GM12878 (cell line): ENCODE measurements around the gene SCLY. TPM values are rescaled to one million over a fixed set of nuclear protein-coding genes. Genes with fewer than 3 reads are reported as not detected.

Experiments used
- ATAC-seq: fragments of 200-7000 bp; cut with Tn5 transposase; 3 replicates; pipeline ENCODE4 v1.9.1; 2020; ENCODE audit warnings: mild to moderate bottlenecking, moderate library complexity
- BruUV-seq: library from RNA; stranded (reverse); fragments of 400-500 nt; replicated peaks from 2 replicates; lab custom pipeline; 2021; lab: Mats Ljungman, UMichigan
- CTCF ChIA-PET: fragments of 300-600 bp; sonication (Branson Sonifier 250); formaldehyde crosslinking; extraction: SDS; loops from one replicate; lab custom pipeline; 2021; ENCODE audit warnings: inconsistent platforms; lab: Yijun Ruan, JAX
- POLR2A ChIA-PET: fragments of 350-600 bp; formaldehyde crosslinking; extraction: SDS; loops from one replicate; lab custom pipeline; 2021; ENCODE audit warnings: inconsistent platforms; lab: Charles Lee
- RAD21 ChIA-PET: fragments of 300-600 bp; sonication (Branson Sonifier 250); formaldehyde crosslinking; loops from one replicate; lab custom pipeline; 2023; ENCODE audit warnings: antibody characterized with exemption; ENCODE audit not compliant: unreplicated experiment; lab: Charles Lee
- SMC1A ChIA-PET: fragments of 300-600 bp; sonication (Branson Sonifier 250); formaldehyde crosslinking; loops from one replicate; lab custom pipeline; 2023; ENCODE audit not compliant: unreplicated experiment, uncharacterized antibody; lab: Charles Lee
- DNase-seq: peaks from one replicate; pipeline ENCODE4 v3.0.0-alpha.2; 2011; ENCODE audit warnings: low read depth, low spot score
- FAIRE-seq: peaks from 3 replicates; lab custom pipeline; 2011; peaks lifted over from hg19 to GRCh38; lab: Jason Lieb, UNC
- H2AFZ ChIP-seq: 2 replicates; pipeline ENCODE4 v1.6.0; 2011; ENCODE audit warnings: low read depth, low read length, control low read depth; ENCODE audit not compliant: control insufficient read depth
- H3K27ac ChIP-seq: 2 replicates; pipeline ENCODE4 v1.5.1; 2011; ENCODE audit warnings: control low read depth; ENCODE audit not compliant: control insufficient read depth, insufficient read depth
- H3K27me3 ChIP-seq, 2 experiments: replicated peaks in 1 of 2; 2 replicates each; pipeline versions ENCODE4 v1.6.0 to v1.6.1; 2011; ENCODE audit warnings: low read length in 1 of 2; ENCODE audit not compliant: control insufficient read depth in 2 of 2, insufficient read depth in 2 of 2
- H3K36me3 ChIP-seq, 2 experiments: 2 replicates each; pipeline ENCODE4 v1.5.1; 2011; ENCODE audit warnings: low read length in 1 of 2; ENCODE audit not compliant: control insufficient read depth in 2 of 2, insufficient read depth in 2 of 2
- H3K4me1 ChIP-seq: 2 replicates; pipeline ENCODE4 v1.6.1; 2011; ENCODE audit warnings: mild to moderate bottlenecking, low read length, moderate library complexity, mixed read lengths; ENCODE audit not compliant: control insufficient read depth, insufficient read depth
- H3K4me2 ChIP-seq: 2 replicates; pipeline ENCODE4 v1.6.0; 2011; ENCODE audit warnings: control low read depth; ENCODE audit not compliant: control insufficient read depth, insufficient read depth
- H3K4me3 ChIP-seq: fragments of 200-600 bp; sonication (generic); 2 replicates; pipeline ENCODE4 v1.5.1; 2016
- H3K79me2 ChIP-seq: 2 replicates; pipeline ENCODE4 v1.6.0; 2011; ENCODE audit warnings: low read length; ENCODE audit not compliant: control insufficient read depth, insufficient read depth
- H3K9ac ChIP-seq: 2 replicates; pipeline ENCODE4 v1.8.0; 2011; ENCODE audit warnings: low read length, control low read depth, mixed read lengths; ENCODE audit not compliant: control insufficient read depth, insufficient read depth
- H3K9me3 ChIP-seq: replicated peaks from 3 replicates; pipeline ENCODE4 v1.5.1; 2011; ENCODE audit warnings: mild to moderate bottlenecking, low read length; ENCODE audit not compliant: control insufficient read depth, insufficient read depth
- H4K20me1 ChIP-seq: 2 replicates; pipeline ENCODE4 v1.6.0; 2011; ENCODE audit not compliant: control insufficient read depth, insufficient read depth
- ASH2L ChIP-seq: fragments of 300-600, 200-600 bp; sonication (generic); IDR thresholded peaks from 2 replicates; pipeline ENCODE4 v1.6.1; 2017; ENCODE audit warnings: low read depth, mild to moderate bottlenecking, borderline replicate concordance
- BHLHE40 ChIP-seq, 2 experiments: fragments of 450-650 bp in 1 of 2; IDR thresholded peaks; 2 replicates each; pipeline ENCODE4 v1.6.1; 2011 to 2017; ENCODE audit warnings: low read depth in 2 of 2, borderline replicate concordance in 1 of 2, improper control_type of control experiment in 1 of 2, low read length in 1 of 2, mild to moderate bottlenecking in 1 of 2
- CHD2 ChIP-seq: IDR thresholded peaks from 2 replicates; pipeline ENCODE4 v1.6.1; 2011; ENCODE audit warnings: low read depth, low read length, improper control_type of control experiment, borderline replicate concordance
- CREB1 ChIP-seq: IDR thresholded peaks from 2 replicates; pipeline ENCODE4 v1.6.1; 2012; ENCODE audit warnings: low read depth, mild to moderate bottlenecking, inconsistent platforms
- EGR1 ChIP-seq, 2 experiments: IDR thresholded peaks; 1 replicate in 1 of 2; 2 replicates in 1 of 2; pipeline ENCODE4 v1.6.1; 2011 to 2012; ENCODE audit warnings: low read depth in 2 of 2, low read length in 2 of 2, borderline replicate concordance in 1 of 2, mild to moderate bottlenecking in 1 of 2, moderate library complexity in 1 of 2
- FOS ChIP-seq: IDR thresholded peaks from 3 replicates; pipeline ENCODE4 v1.6.1; 2011; ENCODE audit warnings: borderline replicate concordance; ENCODE audit not compliant: insufficient read length; ENCODE audit errors: extremely low read depth
- IKZF2 ChIP-seq, 2 experiments: fragments of 450-650 bp; IDR thresholded peaks; 2 replicates each; pipeline ENCODE4 v1.6.1; 2017; ENCODE audit warnings: mild to moderate bottlenecking in 2 of 2, moderate library complexity in 2 of 2
- IRF4 ChIP-seq: IDR thresholded peaks from 2 replicates; pipeline ENCODE4 v1.6.1; 2011; ENCODE audit warnings: low read depth, low read length
- MXI1 ChIP-seq: fragments of 150-350 bp; IDR thresholded peaks from 2 replicates; pipeline ENCODE4 v1.6.1; 2011; ENCODE audit warnings: low read depth, mild to moderate bottlenecking, inconsistent platforms, low read length, improper control_type of control experiment
- NBN ChIP-seq: fragments of 450-650 bp; IDR thresholded peaks from 2 replicates; pipeline ENCODE4 v1.6.1; 2016
- NFYB ChIP-seq: IDR thresholded peaks from 2 replicates; pipeline ENCODE4 v1.6.1; 2011; ENCODE audit warnings: low read depth, mild to moderate bottlenecking, low read length, improper control_type of control experiment, moderate library complexity; ENCODE audit not compliant: insufficient read depth
- POU2F2 ChIP-seq: IDR thresholded peaks from 3 replicates; pipeline ENCODE4 v1.6.1; 2011; ENCODE audit warnings: low read depth, mild to moderate bottlenecking, low read length, borderline replicate concordance
- RBBP5 ChIP-seq: fragments of 200-600 bp; sonication (generic); conservative IDR thresholded peaks from 2 replicates; pipeline ENCODE4 v1.6.1; 2016
- SMC3 ChIP-seq: IDR thresholded peaks from 2 replicates; pipeline ENCODE4 v1.6.1; 2011; ENCODE audit warnings: low read length, improper control_type of control experiment, borderline replicate concordance
- SP1 ChIP-seq: IDR thresholded peaks from one replicate; pipeline ENCODE4 v1.6.1; 2011; ENCODE audit warnings: low read depth, low read length
- WGBS: methylation state at CpG from one replicate; pipeline ENCODE4 v1.1.6; 2016; ENCODE audit warnings: low lambda C conversion rate; ENCODE audit not compliant: insufficient replicate concordance, insufficient coverage; ENCODE audit errors: missing lambda C conversion rate; 5-methylcytosine and 5-hydroxymethylcytosine counted together
- in situ Hi-C: fragments of 300-500 bp; cut with MboI; formaldehyde crosslinking; loops from 9 replicates; pipeline ENCODE4 v1.14.3; 2018; ENCODE audit warnings: mixed read lengths
- intact Hi-C: fragments of 100-400 bp; cut with micrococcal nuclease; formaldehyde crosslinking; loops from one replicate; pipeline ENCODE4 v1.14.2; 2022; ENCODE audit not compliant: unreplicated experiment
- polyA plus RNA-seq, 11 experiments: library from polyadenylated mRNA; depleted of rRNA in 4 of 11; unstranded in 6 of 11; stranded (reverse) in 5 of 11; fragments of >200 nt; fragmentation: Nextera tagmentation in 4 of 11; fragmentation: Illumina TruSeq in 1 of 11; extraction: Ambion mirVana in 4 of 11; extraction: Trizol in 1 of 11; gene quantifications; 1 replicate in 1 of 11; 2 replicates in 10 of 11; pipeline versions ENCODE4 v1.2.1 to v1.2.3, GENCODE V29; 2011 to 2016; ENCODE audit warnings: inconsistent platforms in 2 of 11, missing spikeins in 2 of 11, low read depth in 1 of 11
- total RNA-seq, 4 experiments: library from RNA; depleted of rRNA in 3 of 4; stranded (reverse); fragments of >200 nt in 3 of 4; fragmentation: Illumina TruSeq in 1 of 4; extraction: Trizol in 1 of 4; gene quantifications; 2 replicates each; pipeline versions ENCODE4 v1.2.1 to v1.2.3, GENCODE V29; 2013 to 2021
- TF ChIP-seq, protein P1 (sequence below): fragments of 450-650 bp; formaldehyde crosslinking; IDR thresholded peaks from 2 replicates; pipeline ENCODE4 v1.5.0; 2022; ENCODE audit warnings: mild to moderate bottlenecking, missing genetic modification characterization
- TF ChIP-seq, protein P2 (sequence below): fragments of 450-650 bp; IDR thresholded peaks from 2 replicates; pipeline ENCODE4 v1.6.1; 2017; ENCODE audit warnings: mild to moderate bottlenecking, low read depth, inconsistent platforms; ENCODE audit not compliant: poor library complexity, severe bottlenecking

Gene SCLY
- total and polyA plus RNA-seq, 10 of the 15 experiments (the other 5 are each of a cell fraction or from before 2014, with no cell fraction given) = 3.3 to 49.1 (median 32.3) TPM

DNA sequence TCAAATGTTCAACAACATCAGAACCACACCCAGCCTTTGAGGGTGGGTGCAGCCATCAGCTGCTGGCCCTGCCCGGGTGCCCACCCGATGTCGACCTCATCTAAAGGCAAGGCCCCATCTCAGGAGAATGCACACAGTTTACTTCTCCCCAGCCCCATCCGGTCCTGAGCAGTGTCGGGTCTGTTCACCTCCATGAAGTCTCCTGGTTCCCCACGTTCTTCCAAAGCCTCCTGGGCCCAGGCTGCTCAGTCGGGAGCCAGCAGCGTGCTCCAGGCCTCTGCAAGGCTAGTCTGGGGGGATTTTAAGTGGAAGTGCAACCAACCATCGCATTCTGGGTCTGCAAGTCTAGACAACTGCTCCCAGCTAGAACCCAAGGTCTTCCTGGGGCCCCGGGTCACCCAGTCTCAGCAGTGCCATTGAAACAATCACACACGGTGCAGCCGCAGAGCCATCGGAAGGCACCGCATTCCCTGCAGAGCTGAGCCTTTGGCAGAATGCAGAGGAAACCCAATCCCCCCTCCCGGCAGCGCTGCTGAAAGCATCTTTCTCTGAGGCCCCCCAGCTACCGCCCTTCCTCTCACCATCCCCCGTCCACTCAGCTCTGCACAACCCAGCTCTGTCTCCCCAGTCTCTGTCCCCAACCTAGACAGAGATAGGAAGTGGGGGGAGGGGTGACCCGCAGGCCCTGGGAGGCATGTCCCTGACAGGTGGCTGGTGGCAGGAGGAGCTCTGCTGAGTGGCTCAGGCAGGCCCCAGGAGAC lies 47.8 kb downstream of the SCLY start:
- Histone ChIP-seq H3K4me2 (peak overlapping the region; percentile 94), H3K9me3 (no peaks in the 10 kb centered on the region; the same call in 2 of the 3 replicates), H4K20me1 (no peaks in the 10 kb centered on the region), H3K27ac (peak overlapping the region; percentile 62), H3K4me3 (peak overlapping the region; percentile 26; the same call in 1 of the 2 replicates), H3K4me1 (peaks cover 21% of the 10 kb centered on the region), H3K36me3 (no peaks in the 10 kb centered on the region), H2AFZ (peak overlapping the region; percentile 77), H3K27me3 (no peaks in the 10 kb centered on the region), H3K9ac (peak overlapping the region; percentile 63; the same call in 1 of the 2 replicates), H3K79me2 (no peaks in the 10 kb centered on the region)
- in situ Hi-C loops (no loop called here), intact Hi-C loops (loop anchor here (5.0 kb wide), 1 partner anchor 46 kb away; the partner anchor contains the start of gene SCLY)
- peak; percentile 66 for FAIRE-seq
- no TSS peak for BruUV-seq
- SMC1A ChIA-PET = interaction anchor here (0.7 to 2.5 kb wide), 21 partner anchors 9 to 364 kb away, joined by 3 to 13 read pairs (median 4); partner anchors contain the start of genes ESPNL and SCLY
- peak; percentile 66 for ATAC-seq
- POLR2A ChIA-PET = interaction anchor here (0.6 to 3.1 kb wide), 9 partner anchors 10 to 218 kb away, joined by 3 to 13 read pairs (median 6); no protein-coding TSS in a partner anchor
- DNase-seq = peak; percentile 43
- CTCF ChIA-PET = interaction anchor here (0.7 to 4.4 kb wide), 14 partner anchors 27 to 436 kb away, joined by 3 to 41 read pairs (median 4); partner anchors contain the start of gene KLHL30
- 17% methylated on average over 19 of the region's 19 CpGs for WGBS
- RAD21 ChIA-PET = interaction anchor here (0.8 to 2.5 kb wide), 15 partner anchors 11 to 1539 kb away, joined by 3 to 23 read pairs (median 5); partner anchors contain the start of genes ACKR3 and SCLY
- TF ChIP-seq SP1 (peak; percentile 24), RBBP5 (no peak), NBN (0 out of 2 replicates have a peak, but pooled peaks have one; percentile 34), MXI1 (0 out of 2 replicates have a peak, but pooled peaks have one; percentile 27), ASH2L (no peak), FOS (no peak), POU2F2 (0 out of 3 replicates have a peak, but pooled peaks have one; percentile 7), CREB1 (no peak), BHLHE40 (IDR thresholded peaks at IDR 0.05; ENCODE audit: borderline replicate concordance in 1 of 2, low read depth in 2 of 2, low read length in 1 of 2) (0 out of 4 replicates have a peak, but pooled peaks have one; percentile 9 to 18), NFYB (0 out of 2 replicates have a peak, but pooled peaks have one; percentile 14), IKZF2 (IDR thresholded peaks at IDR 0.05) (peak in 1 of 2 experiments; percentile 58; a peak in 2 of 4 replicates), IRF4 (no peak), EGR1 (IDR thresholded peaks at IDR 0.05; ENCODE audit: borderline replicate concordance in 1 of 2, low read depth in 2 of 2, low read length in 2 of 2) (no peak), SMC3 (0 out of 2 replicates have a peak, but pooled peaks have one; percentile 16), CHD2 (peak; percentile 70; the same call in 1 of the 2 replicates)
- TF ChIP-seq, protein P1, sequence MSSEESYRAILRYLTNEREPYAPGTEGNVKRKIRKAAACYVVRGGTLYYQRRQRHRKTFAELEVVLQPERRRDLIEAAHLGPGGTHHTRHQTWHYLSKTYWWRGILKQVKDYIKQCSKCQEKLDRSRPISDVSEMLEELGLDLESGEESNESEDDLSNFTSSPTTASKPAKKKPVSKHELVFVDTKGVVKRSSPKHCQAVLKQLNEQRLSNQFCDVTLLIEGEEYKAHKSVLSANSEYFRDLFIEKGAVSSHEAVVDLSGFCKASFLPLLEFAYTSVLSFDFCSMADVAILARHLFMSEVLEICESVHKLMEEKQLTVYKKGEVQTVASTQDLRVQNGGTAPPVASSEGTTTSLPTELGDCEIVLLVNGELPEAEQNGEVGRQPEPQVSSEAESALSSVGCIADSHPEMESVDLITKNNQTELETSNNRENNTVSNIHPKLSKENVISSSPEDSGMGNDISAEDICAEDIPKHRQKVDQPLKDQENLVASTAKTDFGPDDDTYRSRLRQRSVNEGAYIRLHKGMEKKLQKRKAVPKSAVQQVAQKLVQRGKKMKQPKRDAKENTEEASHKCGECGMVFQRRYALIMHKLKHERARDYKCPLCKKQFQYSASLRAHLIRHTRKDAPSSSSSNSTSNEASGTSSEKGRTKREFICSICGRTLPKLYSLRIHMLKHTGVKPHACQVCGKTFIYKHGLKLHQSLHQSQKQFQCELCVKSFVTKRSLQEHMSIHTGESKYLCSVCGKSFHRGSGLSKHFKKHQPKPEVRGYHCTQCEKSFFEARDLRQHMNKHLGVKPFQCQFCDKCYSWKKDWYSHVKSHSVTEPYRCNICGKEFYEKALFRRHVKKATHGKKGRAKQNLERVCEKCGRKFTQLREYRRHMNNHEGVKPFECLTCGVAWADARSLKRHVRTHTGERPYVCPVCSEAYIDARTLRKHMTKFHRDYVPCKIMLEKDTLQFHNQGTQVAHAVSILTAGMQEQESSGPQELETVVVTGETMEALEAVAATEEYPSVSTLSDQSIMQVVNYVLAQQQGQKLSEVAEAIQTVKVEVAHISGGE (CRISPR knock-in tag) = no peak
- TF ChIP-seq, protein P2, sequence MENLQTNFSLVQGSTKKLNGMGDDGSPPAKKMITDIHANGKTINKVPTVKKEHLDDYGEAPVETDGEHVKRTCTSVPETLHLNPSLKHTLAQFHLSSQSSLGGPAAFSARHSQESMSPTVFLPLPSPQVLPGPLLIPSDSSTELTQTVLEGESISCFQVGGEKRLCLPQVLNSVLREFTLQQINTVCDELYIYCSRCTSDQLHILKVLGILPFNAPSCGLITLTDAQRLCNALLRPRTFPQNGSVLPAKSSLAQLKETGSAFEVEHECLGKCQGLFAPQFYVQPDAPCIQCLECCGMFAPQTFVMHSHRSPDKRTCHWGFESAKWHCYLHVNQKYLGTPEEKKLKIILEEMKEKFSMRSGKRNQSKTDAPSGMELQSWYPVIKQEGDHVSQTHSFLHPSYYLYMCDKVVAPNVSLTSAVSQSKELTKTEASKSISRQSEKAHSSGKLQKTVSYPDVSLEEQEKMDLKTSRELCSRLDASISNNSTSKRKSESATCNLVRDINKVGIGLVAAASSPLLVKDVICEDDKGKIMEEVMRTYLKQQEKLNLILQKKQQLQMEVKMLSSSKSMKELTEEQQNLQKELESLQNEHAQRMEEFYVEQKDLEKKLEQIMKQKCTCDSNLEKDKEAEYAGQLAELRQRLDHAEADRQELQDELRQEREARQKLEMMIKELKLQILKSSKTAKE = no peak
